UCSD-AML1 (cell line): ENCODE results near the gene CTNNAL1.

Experiments
- DNase-seq: peaks from one replicate; lab custom pipeline; 2025; ENCODE audit not compliant: unreplicated experiment; lab: John Stamatoyannopoulos, UW

Gene CTNNAL1

GRCh38 chr9:108894225-108894997 is 118.9 kb downstream of the CTNNAL1 start:
- DNase-seq, result no peak
